Measurements from ENCODE around the gene SPAG17.

SPAG17 gene

GRCh38 chr1:118157506-118157905 lies 27.5 kb downstream of the SPAG17 start:
- in situ Hi-C loops (cut with HindIII; ENCODE audit: low sequenced_read_pairs) = no loop called here
- TF ChIP-seq CTCF (IDR thresholded peaks at IDR 0.05; ENCODE audit: low read depth, low read length) = no peak
- no peak for DNase-seq (ENCODE audit: low read depth, low spot score)
- no peak overlapping the region for H3K4me3 ChIP-seq (ENCODE audit: low read depth, low read length)

GRCh38 chr1:118155106-118155505 lies 29.9 kb downstream of the SPAG17 start:
- no peak for TF ChIP-seq CTCF (IDR thresholded peaks at IDR 0.05; ENCODE audit: low read depth, low read length)
- DNase-seq (ENCODE audit: low read depth, low spot score) = no peak
- in situ Hi-C loops (cut with HindIII; ENCODE audit: low sequenced_read_pairs) = no loop called here
- no peak overlapping the region for H3K4me3 ChIP-seq (ENCODE audit: low read depth, low read length)

- H3K4me3 ChIP-seq (ENCODE audit: low read depth, low read length) = no peak overlapping the region
- peak; percentile 42 for TF ChIP-seq CTCF (IDR thresholded peaks at IDR 0.05; ENCODE audit: low read depth, low read length)
- in situ Hi-C loops (cut with HindIII; ENCODE audit: low sequenced_read_pairs) = no loop called here
- no peak for DNase-seq (ENCODE audit: low read depth, low spot score)
Observed at GRCh38 chr1:118154220-118154619, 30.8 kb downstream of the SPAG17 start.

GRCh38 chr1:118151312-118151937 lies 33.6 kb downstream of the SPAG17 start:
- TF ChIP-seq CTCF (IDR thresholded peaks at IDR 0.05; ENCODE audit: low read depth, low read length) = peak; percentile 79
- H3K4me3 ChIP-seq (ENCODE audit: low read depth, low read length) = no peak overlapping the region
- in situ Hi-C loops (cut with HindIII; ENCODE audit: low sequenced_read_pairs) = no loop called here
- DNase-seq (ENCODE audit: low read depth, low spot score) = peak; percentile 72

- no peak overlapping the region for H3K4me3 ChIP-seq (ENCODE audit: low read depth, low read length)
- DNase-seq (ENCODE audit: low read depth, low spot score) = no peak
- TF ChIP-seq CTCF (IDR thresholded peaks at IDR 0.05; ENCODE audit: low read depth, low read length) = no peak
- in situ Hi-C loops (cut with HindIII; ENCODE audit: low sequenced_read_pairs) = no loop called here
Observed at GRCh38 chr1:118149799-118150198, 35.2 kb downstream of the SPAG17 start.

- in situ Hi-C loops (cut with HindIII; ENCODE audit: low sequenced_read_pairs) = no loop called here
- no peak overlapping the region for H3K4me3 ChIP-seq (ENCODE audit: low read depth, low read length)
- TF ChIP-seq CTCF (IDR thresholded peaks at IDR 0.05; ENCODE audit: low read depth, low read length) = no peak
- DNase-seq (ENCODE audit: low read depth, low spot score) = peak; percentile 20
Observed at GRCh38 chr1:118148034-118148433, 37.0 kb downstream of the SPAG17 start.
